ENCODE results near the gene NCOA7. TPM values are rescaled to one million over a fixed set of nuclear protein-coding genes. Genes with fewer than 3 reads are reported as not detected.

The NCOA7 gene
- total and polyA plus RNA-seq, 2 of the 8 experiments (the other 6 are each of a cell fraction or from before 2014, with no cell fraction given) = 2.6 to 10.7 TPM

GRCh38 chr6:125795301-125795700 is 4.5 kb downstream of the NCOA7 start:
- Histone ChIP-seq H4K8ac (ENCODE audit: extremely low read depth, insufficient read depth, low read length) (no peak overlapping the region), H3K14ac (ENCODE audit: insufficient read length) (no peak overlapping the region), H3K4ac (replicated peaks; ENCODE audit: insufficient read length, low read depth, low read length) (no peak overlapping the region), H4K20me1 (replicated peaks in 1 of 2; ENCODE audit: control insufficient read depth in 1 of 2, insufficient read depth in 2 of 2, low read length in 2 of 2) (no peaks in the 10 kb centered on the region), H3K23me2 (ENCODE audit: low read depth, low read length) (peaks cover 4% of the 10 kb centered on the region), H3K27me3 (replicated peaks in 1 of 4; ENCODE audit: control insufficient read depth in 3 of 4, extremely low read depth in 1 of 4, insufficient read depth in 3 of 4, low read length in 3 of 4) (no peaks in the 10 kb centered on the region; a peak in 1 of 7 replicates), H3K18ac (ENCODE audit: extremely low read depth, low read length) (no peak overlapping the region), H3K4me1 (replicated peaks in 1 of 4; ENCODE audit: control insufficient read depth in 3 of 4, insufficient read depth in 4 of 4, low read length in 3 of 4) (no peaks in the 10 kb centered on the region), H3K79me2 (ENCODE audit: control insufficient read depth in 1 of 2, insufficient read depth in 2 of 2, low read length in 2 of 2) (0 out of 4 replicates have a peak, but pooled peaks cover 0 to 5% of the 10 kb centered on the region in 2 experiments), H2AK5ac (ENCODE audit: low read depth, low read length) (no peak overlapping the region), H3K9me3 (ENCODE audit: insufficient read depth in 2 of 2, low read depth in 1 of 2, low read length in 1 of 2) (no peaks in the 10 kb centered on the region), H4K5ac (ENCODE audit: insufficient read length, low read depth, low read length) (no peak overlapping the region), H2BK20ac (ENCODE audit: low read length) (no peak overlapping the region), H2AFZ (ENCODE audit: low read length) (no peak overlapping the region), H3K56ac (replicated peaks; ENCODE audit: insufficient read length, low read depth, low read length) (no peak overlapping the region), H3K9ac (replicated peaks in 1 of 4; ENCODE audit: extremely low read depth in 1 of 4, low read depth in 3 of 4, low read length in 3 of 4) (no peak overlapping the region), H2BK12ac (ENCODE audit: low read depth, low read length) (no peak overlapping the region), H3K79me1 (ENCODE audit: low read depth, low read length) (no peaks in the 10 kb centered on the region), H3K4me3 (ENCODE audit: extremely low read depth in 1 of 4, insufficient read depth in 2 of 4, low read depth in 3 of 4, low read length in 4 of 4) (no peak overlapping the region), H3K23ac (ENCODE audit: insufficient read length) (no peak overlapping the region), H3K4me2 (ENCODE audit: insufficient read depth in 1 of 2, low read depth in 2 of 2, low read length in 2 of 2) (no peak overlapping the region), H2BK5ac (ENCODE audit: low read depth, low read length) (no peak overlapping the region), H4K91ac (replicated peaks; ENCODE audit: insufficient read length, low read length) (no peak overlapping the region), H2BK120ac (replicated peaks; ENCODE audit: low read depth, low read length) (no peak overlapping the region), H2BK15ac (ENCODE audit: low read length) (no peak overlapping the region), H3K36me3 (ENCODE audit: control insufficient read depth in 2 of 4, insufficient read depth in 4 of 4, low read length in 3 of 4) (no peaks in the 10 kb centered on the region), H3K27ac (ENCODE audit: low read depth, low read length) (no peak overlapping the region)
- TF ChIP-seq POLR2AphosphoS5 (IDR thresholded peaks at IDR 0.05; ENCODE audit: low read depth, low read length) (no peak), SIN3A (conservative IDR thresholded peaks at IDR 0.05 in 1 of 2, IDR thresholded peaks at IDR 0.05 in 1 of 2; ENCODE audit: low read depth in 1 of 2, low read length in 2 of 2) (no peak), RXRA (IDR thresholded peaks at IDR 0.05; ENCODE audit: insufficient read depth, low read depth, low read length) (no peak), MAFK (IDR thresholded peaks at IDR 0.05; ENCODE audit: low read depth, low read length) (no peak), HDAC2 (IDR thresholded peaks at IDR 0.05; ENCODE audit: borderline replicate concordance in 1 of 2, low read depth in 2 of 2, low read length in 2 of 2) (no peak), CEBPB (IDR thresholded peaks at IDR 0.05; ENCODE audit: low read depth, low read length) (no peak), KDM1A (IDR thresholded peaks at IDR 0.05; ENCODE audit: borderline replicate concordance, low read length) (no peak), EP300 (IDR thresholded peaks at IDR 0.05; ENCODE audit: borderline replicate concordance in 1 of 2, low read depth in 2 of 2, low read length in 2 of 2) (no peak)
- DNase-seq (ENCODE audit: low read depth in 1 of 2, low spot score in 2 of 2) (no peak), FAIRE-seq (no peak)
- ChIA-PET CTCF (ENCODE audit: partially characterized antibody) (interaction anchor here (0.6 to 1.8 kb wide), 2 partner anchors 158 to 465 kb away, joined by 4 to 7 read pairs; no protein-coding TSS in a partner anchor), POLR2A (ENCODE audit: partially characterized antibody) (interaction anchor here (1.1 kb wide), 1 partner anchor 15 kb away, joined by 3 read pairs; no protein-coding TSS in a partner anchor)
- WGBS, 2 experiments (ENCODE audit: extremely low coverage in 1 of 2, insufficient coverage in 1 of 2, insufficient read length in 1 of 2, insufficient replicate concordance in 2 of 2, low coverage in 1 of 2, low lambda C conversion rate in 2 of 2, missing lambda C conversion rate in 1 of 2) = 93% methylated on average over 1 of the region's 1 CpG; no CpG with 5 or more reads in 1 of the 2 experiments
